DLD1 (cell line): Measurements from ENCODE around the gene MVD.

ENCODE experiments used
- in situ Hi-C: cut with HindIII; loops from 2 replicates; pipeline ENCODE4 v1.10.0; 2017; ENCODE audit warnings: low sequenced_read_pairs

MVD gene, protein sequence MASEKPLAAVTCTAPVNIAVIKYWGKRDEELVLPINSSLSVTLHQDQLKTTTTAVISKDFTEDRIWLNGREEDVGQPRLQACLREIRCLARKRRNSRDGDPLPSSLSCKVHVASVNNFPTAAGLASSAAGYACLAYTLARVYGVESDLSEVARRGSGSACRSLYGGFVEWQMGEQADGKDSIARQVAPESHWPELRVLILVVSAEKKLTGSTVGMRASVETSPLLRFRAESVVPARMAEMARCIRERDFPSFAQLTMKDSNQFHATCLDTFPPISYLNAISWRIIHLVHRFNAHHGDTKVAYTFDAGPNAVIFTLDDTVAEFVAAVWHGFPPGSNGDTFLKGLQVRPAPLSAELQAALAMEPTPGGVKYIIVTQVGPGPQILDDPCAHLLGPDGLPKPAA

DNA sequence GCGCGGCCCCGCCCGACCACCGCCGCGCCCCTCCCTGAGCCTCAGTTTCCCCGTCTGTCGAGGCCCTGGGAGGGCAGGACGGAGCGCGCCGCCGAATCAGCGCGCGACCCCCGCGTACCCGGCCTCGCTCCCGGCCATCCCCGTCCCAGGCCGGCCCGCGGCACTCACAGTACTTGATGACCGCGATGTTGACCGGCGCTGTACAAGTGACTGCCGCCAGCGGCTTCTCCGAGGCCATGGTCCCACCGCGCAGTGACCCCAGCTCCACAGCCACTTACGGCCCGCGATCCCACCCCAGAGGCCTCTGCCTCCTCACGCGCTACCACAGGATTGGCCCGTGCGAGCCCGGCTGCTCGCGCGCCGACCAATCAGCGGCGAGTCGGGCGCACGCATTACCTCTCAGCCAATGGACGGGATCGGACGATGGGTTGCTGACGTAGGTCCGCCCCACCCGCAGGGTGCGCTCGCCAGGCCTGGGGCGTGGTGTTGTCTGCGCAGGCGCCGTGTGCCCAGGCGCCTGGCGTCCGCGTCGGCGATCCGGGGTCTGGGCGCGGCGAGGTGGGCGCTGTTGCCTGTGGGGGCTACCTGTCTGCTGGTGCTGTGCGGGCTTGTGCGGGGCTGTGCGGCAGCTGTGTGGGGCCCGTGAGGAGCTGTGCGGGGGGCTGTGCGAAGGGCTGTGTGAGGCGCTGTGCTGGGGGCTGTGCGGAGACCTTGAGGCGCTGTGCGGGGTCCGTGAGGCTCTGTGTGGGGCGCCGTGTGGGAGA, at the start of gene MVD:
Gene MVD (minus strand): TSS at position 249 of the 764 bp plus-strand sequence. CDS start 11 bp downstream, at position 238.
- in situ Hi-C loops = no loop called here

DNA sequence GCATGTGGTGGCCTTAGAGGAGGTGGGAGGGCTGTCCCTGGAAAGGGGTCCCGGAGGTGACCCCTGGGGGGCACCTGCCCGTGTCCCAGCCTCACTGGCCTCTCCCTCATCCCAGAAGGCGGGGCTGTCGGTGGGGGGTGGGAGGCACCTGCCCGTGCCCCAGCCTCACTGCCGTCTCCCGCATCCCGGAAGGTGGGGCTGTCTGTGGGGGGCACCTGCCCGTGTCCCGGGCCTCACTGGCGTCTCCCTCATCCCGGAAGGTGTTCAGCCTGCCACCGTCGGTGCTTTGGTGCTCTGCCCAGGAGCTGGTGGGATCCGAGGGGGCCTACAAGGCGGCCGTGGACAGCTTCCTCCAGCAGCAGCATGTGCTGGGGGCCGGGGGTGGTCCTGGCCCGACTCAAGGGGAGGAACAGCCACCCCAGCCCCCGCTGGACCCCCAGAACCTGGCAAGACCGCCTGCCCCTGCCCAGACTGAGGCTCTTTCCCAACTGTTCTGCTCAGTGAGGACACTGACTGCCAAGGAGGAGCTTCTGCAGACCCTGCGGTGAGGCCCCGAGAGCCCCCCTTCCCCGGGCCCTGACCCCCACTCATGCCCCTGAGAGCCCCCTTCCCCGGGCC, 49.6 kb upstream of the MVD start:
- in situ Hi-C loops = no loop called here

DNA sequence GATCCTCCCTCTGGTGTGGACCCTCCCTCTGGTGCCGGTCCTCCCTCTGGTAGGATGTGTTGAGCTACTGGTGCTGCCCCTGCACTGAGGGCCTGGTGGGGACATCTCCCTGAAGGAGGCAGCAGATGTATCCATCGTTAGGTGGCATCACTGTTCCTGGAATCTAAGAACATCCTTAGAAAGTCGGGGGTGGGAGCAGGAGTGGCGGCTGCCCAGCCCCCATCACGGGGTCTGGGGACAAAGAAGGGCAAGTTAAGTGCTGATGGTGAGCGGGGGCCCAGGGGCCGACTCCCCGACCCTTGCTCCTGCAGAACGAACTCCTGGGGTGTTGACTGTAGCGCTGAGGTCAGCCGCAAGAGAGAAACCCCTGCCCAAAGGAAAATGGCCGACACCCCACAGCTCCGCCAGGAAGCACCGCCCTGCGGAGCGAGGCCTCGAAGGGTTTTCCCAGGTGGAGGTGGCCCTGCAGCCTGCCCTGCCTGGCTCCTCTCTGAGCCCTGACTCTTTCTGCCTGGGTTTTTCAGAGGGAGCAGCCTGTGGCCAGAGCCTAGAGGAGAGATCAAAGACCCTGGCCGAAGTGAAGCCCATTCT, 49.0 kb upstream of the MVD start:
- in situ Hi-C loops = no loop called here

DNA sequence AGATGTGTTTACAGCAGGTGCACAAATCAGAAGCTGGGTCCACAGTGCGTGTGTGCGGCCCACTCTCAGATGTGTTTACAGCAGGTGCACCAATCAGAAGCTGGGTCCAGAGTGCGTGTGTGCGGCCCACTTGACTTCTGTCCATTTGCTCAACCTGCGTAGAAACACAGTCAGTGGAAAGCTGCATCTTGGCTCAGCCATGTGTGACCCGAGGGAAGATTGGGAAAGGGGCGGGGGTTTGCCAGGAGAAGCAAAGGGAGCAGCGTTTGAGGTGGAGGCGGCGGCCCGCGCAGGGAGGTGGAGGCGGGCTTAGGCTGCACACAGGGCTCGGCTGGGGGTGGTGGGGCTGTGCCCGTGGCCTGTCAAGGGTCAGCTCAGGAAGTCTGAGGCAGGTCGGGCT, 47.7 kb upstream of the MVD start:
- in situ Hi-C loops = no loop called here

DNA sequence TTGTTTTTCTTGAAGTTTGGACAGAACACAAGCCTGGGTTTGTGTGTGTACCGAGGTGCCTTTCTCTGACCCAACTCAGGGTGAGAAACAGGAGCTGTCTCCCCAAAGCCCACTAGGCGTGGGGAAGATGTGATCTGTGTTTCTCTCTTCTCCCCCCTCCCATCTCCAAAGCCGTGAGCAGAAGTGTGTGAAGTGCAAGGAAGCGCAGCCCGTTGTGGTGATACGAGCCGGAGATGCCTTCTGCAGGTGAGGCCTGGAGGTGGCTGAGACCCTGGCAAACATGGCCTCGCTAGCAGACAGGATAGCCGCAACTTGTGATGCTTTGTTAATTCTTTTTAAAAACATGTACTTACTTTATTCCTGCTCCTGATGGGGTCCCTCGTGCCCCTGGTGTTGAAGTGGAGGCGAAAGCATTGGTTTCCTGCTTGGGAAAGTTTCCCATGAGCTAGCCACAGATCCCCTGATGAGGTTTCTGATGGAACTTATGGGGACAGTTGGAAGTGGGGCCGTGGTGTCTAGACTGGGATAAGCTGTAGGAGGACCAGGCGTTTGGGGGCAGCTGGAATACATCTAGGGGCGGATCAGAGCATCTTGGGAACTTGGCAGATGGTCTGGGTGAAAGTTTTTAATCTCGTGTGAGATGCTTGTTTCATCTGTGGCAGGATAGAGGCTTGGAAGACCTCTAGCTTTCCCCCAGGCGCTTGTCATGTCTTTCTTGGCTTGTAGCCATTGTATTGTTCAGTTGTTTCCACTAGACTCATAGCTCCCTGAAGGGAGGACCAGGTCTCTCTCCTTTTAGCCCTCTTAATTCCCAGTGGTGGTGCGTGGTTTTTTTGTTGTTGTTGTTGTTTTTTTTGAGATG, 44.3 kb upstream of the MVD start:
- in situ Hi-C loops = no loop called here

DNA sequence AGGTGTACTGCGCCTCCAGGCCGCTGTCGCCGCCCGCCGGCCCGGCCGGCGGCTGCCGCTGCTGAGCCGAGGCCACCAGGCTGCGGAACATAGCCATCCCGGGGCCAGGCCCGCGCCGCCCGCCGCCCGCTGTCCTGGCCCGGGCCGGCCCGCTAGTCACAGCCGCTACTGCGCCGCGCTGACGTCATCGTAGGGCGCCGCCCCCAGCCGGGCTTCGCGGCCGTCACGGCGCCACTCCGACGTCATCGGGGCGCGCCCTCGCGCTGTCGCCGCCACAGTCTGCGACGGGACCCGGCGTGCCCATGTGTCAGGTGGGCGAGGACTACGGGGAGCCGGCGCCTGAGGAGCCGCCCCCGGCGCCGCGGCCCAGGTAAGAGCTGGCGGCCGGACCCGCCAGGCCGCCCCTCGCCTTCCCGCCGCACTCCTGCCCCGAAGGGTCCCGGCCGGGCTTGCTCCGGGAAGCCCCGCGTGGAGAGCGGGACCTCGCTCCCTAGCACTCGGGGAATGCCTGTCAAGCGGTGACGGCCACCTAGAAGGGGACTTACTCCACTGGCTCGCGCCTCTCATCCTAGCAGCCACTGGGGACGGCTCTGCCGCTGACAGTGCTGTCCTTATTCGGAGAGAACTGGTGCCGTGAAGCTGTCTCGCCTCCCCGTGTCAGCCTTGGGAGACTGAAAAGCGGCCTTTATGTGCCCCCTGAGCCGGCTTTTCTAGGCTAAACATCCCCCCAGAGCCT, 43.5 kb upstream of the MVD start, which contains the start of the genes CTU2 and RNF166:
Gene CTU2 (plus strand): TSS at position 275 of the 736 bp plus-strand sequence. CDS start 28 bp downstream, at position 303.
Gene RNF166 (minus strand): TSS at position 180 of the 736 bp plus-strand sequence. CDS start 83 bp downstream, at position 97.
- in situ Hi-C loops = no loop called here

DNA sequence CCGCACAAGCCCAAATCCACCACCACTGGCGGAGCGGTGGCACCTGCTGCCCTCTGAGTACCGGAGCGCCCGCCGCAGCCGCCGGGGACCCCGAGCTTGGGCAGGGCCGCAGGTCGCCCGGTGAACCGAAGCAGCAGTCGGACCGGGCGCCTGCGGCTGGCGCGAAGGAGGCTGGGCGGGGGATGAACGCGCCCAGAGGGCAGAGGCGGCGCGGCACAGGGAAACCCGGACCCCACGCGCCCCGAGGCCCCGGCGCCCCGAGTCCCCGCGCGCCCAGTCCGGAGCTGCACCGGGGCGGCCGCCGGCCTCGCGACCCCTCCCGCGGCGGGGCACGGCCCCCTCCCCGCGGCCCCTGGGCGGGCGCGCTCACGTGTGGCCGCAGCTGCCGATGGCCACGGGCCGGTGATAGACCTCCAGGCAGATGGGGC, 42.9 kb upstream of the MVD start:
- in situ Hi-C loops = no loop called here

DNA sequence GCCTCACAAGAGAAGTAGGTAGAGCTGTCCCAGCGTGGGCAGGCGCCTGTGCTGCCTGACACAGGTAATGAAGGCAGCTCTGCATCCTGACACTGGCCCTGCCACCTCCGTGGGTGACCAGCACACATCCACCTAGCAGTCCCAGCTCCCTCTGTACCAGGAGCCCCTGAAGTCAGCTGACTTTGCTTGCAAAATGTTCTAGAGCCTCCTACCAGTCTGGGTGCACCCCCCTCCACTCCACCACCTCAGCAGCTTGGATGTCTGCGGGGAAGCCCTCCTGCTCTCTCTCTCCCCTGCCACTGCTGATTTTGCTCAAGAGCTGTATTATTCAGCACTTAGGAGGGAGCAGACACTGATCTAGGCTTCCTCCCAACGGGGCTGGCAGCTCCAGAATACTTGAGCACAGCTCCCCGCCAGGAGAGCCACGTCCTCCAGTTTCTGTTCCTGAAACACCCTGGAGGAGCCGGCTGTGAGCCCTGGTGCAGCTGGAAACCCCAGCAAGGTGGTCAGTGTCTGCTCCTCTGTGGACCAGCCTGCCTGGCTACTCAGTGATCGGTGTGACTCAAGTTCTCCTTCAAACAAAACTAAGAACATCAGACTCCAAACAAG, 42.3 kb upstream of the MVD start:
- in situ Hi-C loops = no loop called here

DNA sequence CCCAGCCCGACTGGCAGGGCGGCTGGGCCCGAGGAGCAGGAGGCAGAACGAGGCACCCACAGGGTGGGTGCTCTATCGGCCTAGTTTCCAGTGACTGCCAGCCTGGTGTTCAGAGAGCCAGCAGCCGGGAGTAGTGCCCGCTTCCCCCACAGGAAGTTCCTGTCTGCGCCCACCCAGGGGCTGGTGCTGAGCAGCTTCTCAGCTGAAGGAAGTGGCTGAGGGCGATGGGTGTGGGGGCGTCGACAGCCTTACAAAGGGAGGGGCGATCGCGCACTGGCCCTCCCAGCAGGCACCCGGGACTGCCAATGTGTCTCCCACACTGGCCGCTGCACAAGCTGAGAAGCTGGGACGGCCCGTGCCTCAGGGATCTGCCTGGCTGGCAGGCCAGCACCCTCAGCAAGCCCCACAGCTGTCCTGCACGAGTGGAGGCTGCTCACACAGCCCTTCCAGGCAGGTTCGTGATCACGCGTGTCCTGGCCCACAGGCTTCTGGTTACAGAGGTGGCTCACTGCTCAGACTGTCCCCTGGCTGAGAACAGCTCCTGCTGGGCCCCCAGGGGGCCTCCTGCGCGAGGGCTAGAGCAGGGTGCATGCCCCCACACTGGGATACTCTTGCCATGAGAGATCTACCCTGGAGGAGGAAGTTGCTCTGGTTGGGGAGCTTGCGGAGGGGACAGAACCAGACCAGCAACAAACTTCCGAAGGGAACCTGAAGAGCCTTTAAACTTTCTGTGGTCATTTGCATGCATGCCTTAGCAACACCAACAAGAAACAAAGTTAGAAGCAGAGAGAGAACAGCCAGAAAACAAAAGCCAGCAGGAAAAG, 40.8 kb upstream of the MVD start:
- in situ Hi-C loops = no loop called here

DNA sequence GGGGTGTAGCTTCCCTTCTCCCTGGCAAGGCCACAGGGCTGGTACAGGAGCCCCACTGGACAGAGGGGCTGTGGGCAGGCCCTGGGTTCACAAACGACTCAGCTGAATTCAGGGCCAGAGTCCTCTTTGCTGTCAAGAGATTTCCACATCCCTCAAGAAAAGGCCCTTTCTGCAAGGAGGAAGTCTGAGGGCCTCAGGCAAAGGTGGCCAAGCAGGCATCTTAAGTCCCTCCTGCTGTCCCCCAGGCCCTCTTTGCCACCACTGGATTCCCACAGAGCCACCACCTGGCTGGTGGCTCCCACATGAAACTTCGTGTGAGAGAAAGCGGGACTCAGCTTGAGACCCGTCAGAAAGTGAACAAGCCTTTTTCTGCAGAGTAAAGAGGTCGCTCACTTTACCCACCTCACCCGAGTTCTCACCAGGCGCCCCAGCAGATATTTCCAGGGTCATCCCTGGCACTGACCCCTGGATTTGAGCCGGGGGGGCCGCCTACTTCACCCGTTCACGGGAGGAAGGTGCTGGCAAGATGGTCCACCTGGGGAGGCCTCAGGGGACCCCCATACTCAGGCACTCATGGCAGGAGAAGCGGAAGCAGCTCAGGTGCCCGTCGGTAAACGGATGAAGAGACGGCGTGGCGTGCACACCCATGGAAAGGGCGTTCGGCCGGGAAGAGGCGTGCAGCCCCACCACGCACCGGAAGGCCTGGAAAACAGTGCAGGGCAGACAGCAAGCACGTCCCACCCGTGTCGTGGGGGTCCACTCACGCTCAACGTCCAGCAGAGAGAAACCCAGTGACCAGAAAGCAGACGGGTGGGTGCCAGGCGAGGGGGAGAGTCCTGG, 39.7 kb upstream of the MVD start:
- in situ Hi-C loops = no loop called here

DNA sequence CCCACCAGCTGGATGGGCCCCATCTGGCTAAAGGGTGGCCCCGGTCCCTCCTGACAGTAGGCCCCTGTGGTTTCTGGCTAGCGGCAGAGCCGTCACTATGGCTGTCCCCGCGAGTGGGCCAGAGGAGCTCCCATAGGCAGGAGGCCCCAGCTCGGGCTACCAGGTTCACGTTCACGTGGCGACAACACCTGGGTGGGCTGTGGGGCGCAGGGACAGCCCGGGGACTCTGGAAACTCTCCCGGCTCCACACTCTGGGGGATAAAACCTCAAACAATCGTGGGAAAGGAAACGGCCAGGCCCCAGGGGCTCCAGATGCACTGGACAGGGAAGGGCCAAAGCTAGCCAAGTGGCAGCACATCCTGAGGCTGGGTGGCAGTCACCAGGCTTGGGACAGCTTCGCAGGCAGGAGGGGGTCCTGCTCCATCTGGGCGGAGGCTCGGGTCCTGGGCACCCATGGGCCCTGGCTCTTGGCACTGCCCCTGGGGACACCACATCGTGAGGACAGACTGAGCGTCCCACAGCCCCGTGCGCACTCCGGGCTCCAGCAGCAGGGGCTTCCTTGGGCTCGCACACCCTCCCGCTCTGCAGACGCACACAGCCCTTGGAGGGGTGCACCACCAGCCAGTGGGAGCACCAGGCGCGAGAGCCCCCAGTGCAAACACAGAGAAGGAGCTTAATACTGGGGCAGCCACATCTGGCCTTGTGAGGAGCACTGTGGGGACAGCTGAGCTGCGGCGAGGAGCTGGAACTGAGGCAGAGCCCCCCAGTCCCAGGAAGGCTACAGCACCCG, 38.9 kb upstream of the MVD start:
- in situ Hi-C loops = no loop called here

DNA sequence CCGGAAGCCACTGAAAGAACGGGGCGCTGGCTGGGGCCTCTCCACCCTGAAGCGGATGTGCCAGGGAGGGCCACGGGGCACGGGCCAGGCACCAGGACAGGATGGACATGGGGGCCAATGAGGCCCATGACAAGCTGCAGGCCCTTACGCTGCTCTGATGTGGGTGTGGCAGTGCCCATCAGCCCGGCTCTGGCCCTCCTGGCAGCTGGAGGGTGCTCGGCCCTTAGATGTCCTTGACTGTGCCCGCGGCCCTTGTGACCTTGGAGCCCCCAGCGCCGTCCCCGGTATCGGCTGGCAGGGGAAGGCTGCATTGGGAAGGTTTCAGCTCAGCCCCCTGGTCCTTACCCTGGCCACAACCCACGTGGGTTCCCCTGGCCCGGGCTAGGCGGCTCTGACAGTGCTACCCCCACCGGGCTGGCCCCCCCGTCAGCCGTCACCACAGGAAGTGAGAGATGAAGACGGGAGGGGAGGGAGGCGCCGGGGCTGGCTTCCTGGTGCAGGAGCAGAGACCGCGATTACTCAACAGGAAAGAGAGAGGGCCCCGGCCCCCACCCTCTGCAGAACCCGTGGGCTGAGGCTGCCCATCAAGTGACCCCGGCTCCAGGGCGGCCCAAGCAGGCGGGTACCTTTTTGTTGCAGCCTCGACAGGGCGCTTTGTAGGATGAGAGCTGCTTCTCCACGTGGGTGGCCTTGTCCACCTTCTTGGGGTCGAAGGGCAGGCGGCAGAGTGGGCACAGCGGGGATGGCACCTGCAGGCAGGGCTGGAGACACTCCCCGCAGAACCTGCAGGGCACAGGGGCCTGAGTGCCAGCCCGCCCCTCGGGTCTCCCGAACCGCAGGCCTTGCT, 38.0 kb upstream of the MVD start:
- in situ Hi-C loops = no loop called here

DNA sequence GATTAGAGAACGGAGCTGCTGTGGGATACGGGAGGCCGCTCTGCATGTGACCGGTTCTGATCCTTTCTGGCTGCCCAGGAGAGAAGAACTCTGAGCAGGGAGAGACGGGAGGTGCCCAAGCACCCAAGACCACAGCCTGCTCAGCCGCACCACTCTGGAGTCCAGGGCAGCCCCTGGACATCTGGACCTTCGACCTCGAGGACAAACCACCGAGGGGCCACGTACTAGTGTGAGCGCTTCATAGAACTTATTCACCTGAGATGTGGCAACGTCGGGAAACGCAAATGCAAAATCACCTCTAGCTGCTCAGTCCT, 37.4 kb upstream of the MVD start:
- in situ Hi-C loops = no loop called here

DNA sequence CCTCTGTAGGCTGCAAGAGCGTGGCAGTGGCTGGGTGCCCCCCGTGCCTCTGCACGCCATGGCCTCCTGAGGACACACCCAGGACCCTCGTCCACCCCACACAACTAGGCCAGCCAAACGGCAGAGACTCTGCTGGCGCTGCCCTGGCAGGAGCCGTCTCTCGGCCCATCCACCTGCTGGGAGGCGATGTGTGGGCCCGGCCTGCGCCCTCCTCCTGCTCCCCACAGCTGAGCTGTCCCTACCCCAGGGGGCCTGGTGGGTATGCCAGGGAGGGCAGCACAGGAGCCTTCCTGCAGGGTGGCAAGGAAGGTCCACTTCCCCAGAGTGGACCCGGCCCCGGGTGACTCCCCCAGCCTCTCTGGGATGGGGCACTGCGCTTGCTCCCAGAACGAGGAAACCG, 36.3 kb upstream of the MVD start:
- in situ Hi-C loops = no loop called here

DNA sequence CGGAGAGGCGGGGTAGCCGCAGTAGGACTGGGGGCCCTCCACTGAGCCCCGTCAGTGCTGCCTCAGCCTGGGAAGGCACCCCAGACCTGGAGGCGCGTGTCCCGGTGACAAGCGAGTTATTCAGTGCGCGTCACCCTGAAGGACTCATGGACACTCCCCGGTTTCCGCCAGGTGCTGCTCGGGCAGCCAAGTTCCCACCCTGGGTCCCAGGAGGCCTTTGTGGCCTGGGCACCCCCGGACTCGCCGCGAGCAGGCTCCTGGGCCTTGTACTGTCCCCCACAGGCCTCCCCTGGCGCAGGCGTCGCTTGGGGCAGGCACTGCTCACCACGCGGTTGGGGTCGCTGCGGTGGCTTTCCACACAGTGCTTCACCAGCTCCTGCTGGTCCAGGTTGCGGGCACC, 35.8 kb upstream of the MVD start:
- in situ Hi-C loops = no loop called here
